Endothelial cell of umbilical vein (primary cell): ENCODE results near the gene SWT1.

Source experiments
- EZH2 ChIP-seq: IDR thresholded peaks from 2 replicates; pipeline ENCODE4 v1.6.1; 2012; ENCODE audit warnings: borderline replicate concordance, low read depth, mild to moderate bottlenecking, moderate library complexity, low read length, inconsistent platforms; ENCODE audit not compliant: severe bottlenecking
- POLR2A ChIP-seq: IDR thresholded peaks from 2 replicates; pipeline ENCODE4 v1.6.1; 2012; ENCODE audit warnings: low read depth, mild to moderate bottlenecking, control low read depth, low read length
- TF ChIP-seq, protein P1 (sequence below), 2 donors: IDR thresholded peaks; 1 replicate in 1 of 2; 2 replicates in 1 of 2; pipeline ENCODE4 v1.5.1; 2011; ENCODE audit warnings: low read length in 2 of 2, mild to moderate bottlenecking in 2 of 2, moderate library complexity in 2 of 2, control low read depth in 1 of 2, inconsistent platforms in 1 of 2, low read depth in 1 of 2; ENCODE audit not compliant: insufficient read depth in 1 of 2; ENCODE audit errors: extremely low read depth in 1 of 2

DNA sequence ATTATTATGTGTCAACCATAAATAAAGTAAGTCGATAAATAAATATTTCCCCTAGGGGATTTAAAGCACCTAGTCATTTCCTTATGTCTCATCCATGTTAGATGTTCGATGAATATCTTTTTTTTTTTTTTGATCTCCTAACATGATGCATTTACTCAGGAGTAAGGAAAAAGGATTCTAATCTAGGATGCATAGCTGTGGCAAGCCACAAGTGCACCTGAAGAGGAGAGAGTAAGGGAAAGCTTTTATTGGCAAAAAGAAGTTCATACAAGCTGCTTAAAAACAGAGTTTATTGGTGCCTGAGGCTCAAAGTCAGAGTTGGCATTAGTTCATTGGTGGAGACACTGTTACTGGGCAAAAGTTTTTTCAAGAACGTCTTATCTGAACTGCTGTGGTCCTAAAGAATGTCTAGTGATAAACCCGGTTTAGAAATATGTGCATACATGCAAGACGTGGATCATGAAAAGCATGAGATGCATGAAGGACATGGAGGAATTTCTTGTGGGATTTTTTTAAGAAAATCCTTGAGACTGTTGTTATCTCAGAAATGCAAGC lies 51.7 kb downstream of the SWT1 start:
- TF ChIP-seq, protein P1, sequence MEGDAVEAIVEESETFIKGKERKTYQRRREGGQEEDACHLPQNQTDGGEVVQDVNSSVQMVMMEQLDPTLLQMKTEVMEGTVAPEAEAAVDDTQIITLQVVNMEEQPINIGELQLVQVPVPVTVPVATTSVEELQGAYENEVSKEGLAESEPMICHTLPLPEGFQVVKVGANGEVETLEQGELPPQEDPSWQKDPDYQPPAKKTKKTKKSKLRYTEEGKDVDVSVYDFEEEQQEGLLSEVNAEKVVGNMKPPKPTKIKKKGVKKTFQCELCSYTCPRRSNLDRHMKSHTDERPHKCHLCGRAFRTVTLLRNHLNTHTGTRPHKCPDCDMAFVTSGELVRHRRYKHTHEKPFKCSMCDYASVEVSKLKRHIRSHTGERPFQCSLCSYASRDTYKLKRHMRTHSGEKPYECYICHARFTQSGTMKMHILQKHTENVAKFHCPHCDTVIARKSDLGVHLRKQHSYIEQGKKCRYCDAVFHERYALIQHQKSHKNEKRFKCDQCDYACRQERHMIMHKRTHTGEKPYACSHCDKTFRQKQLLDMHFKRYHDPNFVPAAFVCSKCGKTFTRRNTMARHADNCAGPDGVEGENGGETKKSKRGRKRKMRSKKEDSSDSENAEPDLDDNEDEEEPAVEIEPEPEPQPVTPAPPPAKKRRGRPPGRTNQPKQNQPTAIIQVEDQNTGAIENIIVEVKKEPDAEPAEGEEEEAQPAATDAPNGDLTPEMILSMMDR (IDR thresholded peaks at IDR 0.05; ENCODE audit: extremely low read depth in 1 of 2, insufficient read depth in 1 of 2, low read depth in 1 of 2, low read length in 2 of 2): no peak
- TF ChIP-seq POLR2A (no peak), EZH2 (no peak)
